Measurements from ENCODE around the gene PNLIPRP2. TPM values are rescaled to one million over a fixed set of nuclear protein-coding genes. Genes with fewer than 3 reads are reported as not detected.

PNLIPRP2 gene
- total RNA-seq, 4 donors from 2014 or later, result not detected

DNA sequence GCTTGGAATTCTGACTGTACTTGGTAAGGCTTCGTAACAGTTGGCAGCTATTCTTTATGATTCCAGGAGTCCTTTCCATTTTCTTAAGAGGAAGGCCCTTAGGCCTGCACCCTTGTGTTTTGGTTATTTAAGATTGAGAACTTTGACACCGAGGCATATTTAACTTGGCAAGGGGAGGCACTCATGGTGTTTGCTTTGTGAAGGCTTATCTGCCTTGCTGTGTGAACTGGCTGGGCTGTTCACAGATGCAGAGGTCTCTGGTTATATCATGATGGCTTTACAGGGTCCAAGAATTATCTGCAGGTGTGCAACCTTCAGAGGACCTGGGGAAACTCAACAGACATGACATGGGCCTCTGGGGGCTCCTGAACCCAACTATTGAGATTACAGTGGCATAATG is 30.8 kb upstream of the PNLIPRP2 start:
- Histone ChIP-seq H3K27ac (no peak overlapping the region), H3K4me3 (no peak overlapping the region), H3K36me3 (no peaks in the 10 kb centered on the region), H3K4me1 (no peaks in the 10 kb centered on the region), H3K27me3 (no peaks in the 10 kb centered on the region), H3K9me3 (no peaks in the 10 kb centered on the region)
- ATAC-seq, result no peak
- 100% methylated on average over 1 to 2 of the region's 2 CpGs for WGBS, 2 donors (ENCODE audit: low coverage in 1 of 2)
- TF ChIP-seq, protein P1, sequence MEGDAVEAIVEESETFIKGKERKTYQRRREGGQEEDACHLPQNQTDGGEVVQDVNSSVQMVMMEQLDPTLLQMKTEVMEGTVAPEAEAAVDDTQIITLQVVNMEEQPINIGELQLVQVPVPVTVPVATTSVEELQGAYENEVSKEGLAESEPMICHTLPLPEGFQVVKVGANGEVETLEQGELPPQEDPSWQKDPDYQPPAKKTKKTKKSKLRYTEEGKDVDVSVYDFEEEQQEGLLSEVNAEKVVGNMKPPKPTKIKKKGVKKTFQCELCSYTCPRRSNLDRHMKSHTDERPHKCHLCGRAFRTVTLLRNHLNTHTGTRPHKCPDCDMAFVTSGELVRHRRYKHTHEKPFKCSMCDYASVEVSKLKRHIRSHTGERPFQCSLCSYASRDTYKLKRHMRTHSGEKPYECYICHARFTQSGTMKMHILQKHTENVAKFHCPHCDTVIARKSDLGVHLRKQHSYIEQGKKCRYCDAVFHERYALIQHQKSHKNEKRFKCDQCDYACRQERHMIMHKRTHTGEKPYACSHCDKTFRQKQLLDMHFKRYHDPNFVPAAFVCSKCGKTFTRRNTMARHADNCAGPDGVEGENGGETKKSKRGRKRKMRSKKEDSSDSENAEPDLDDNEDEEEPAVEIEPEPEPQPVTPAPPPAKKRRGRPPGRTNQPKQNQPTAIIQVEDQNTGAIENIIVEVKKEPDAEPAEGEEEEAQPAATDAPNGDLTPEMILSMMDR (IDR thresholded peaks at IDR 0.05), result no peak
- TF ChIP-seq POLR2A (IDR thresholded peaks at IDR 0.05), result no peak
- TF ChIP-seq EP300 (IDR thresholded peaks at IDR 0.05), result no peak
- no peak for TF ChIP-seq POLR2AphosphoS5 (IDR thresholded peaks at IDR 0.05)

DNA sequence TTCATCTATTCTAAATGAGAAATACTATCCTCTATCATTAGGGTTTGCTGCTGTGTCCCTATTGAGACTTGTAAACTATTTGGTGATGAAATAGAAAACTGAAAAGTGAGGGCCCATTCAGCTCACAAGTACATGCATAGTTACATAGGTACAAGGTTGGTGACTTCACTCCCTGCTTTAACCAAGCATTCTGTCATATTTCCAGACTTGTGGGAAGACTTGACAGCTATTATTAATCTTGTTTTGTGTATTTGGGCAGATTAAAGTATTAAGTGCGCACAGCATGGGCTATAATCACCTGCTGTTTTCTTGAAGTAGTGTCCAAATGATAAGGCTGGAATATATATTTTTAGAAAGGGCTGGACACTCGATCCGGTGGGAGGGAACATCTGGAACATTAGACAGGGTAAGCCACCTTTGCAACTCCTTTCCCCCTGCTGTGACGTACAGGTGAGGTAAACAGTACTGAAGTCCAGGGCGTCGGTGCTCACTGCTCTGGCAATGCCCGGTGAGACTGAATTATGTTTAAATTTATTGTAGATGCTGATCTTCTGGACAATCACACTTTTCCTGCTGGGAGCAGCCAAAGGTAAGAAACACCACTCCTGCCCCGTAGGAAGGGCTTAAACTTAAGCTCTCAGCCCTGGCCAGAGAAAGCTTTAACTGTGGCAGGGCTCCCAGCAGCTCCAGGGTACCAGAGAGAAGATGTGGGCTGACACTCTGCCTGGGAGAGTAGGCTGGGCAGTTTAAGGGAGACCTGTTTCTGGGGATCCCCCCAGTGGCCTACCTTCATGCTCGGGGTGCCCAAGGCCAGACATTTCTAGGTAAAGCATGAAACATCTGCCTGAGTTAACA is 29.9 kb upstream of the PNLIPRP2 start, which contains the start of gene PNLIPRP1:
PNLIPRP1 (plus strand) TSS at position 370 of the 855 bp plus-strand sequence; CDS start at position 541, 171 bp downstream.
- Histone ChIP-seq H3K4me1 (no peaks in the 10 kb centered on the region), H3K4me3 (no peak within 1 kb of the TSS), H3K27me3 (no peaks in the 10 kb centered on the region), H3K9me3 (no peaks in the 10 kb centered on the region), H3K27ac (no peak within 1 kb of the TSS), H3K36me3 (no peaks in the 10 kb centered on the region)
- no peak for TF ChIP-seq POLR2A (IDR thresholded peaks at IDR 0.05)
- ATAC-seq, result no peak
- WGBS, 2 donors (ENCODE audit: low coverage in 1 of 2), result 49 to 100% methylated on average over 1 to 6 of the region's 9 CpGs

DNA sequence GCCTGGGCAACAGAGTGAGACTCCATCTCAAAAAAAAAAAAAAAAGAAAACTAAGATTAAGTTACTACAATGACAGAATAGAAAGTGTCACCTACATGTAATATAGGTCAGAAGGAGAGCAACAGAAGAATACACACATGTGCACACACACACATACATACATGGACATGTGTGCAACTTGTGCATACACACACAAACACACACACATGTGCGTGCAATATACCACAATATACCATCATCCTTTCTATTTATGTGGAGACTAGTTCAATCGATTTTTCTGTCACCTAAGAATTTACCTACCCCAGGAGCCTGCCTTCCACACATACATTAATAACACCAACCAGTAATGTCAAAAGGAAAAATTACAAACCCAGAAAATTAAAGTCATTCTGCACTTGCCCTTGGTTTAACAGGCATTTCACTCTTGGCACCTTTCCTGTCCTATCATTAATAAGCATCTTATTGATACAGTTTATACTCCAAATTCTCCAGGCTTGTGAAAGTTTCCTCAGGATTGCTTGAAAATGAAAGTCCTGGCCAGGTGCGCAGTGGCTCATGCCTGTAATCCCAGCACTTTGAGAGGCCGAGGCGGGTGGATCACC is 27.5 kb upstream of the PNLIPRP2 start:
- no peak for ATAC-seq
- Histone ChIP-seq H3K27me3 (peaks cover 6% of the 10 kb centered on the region), H3K4me3 (no peak overlapping the region), H3K36me3 (no peaks in the 10 kb centered on the region), H3K9me3 (no peaks in the 10 kb centered on the region), H3K27ac (no peak overlapping the region), H3K4me1 (no peaks in the 10 kb centered on the region)
- WGBS, 2 donors (ENCODE audit: low coverage in 1 of 2), result 92% methylated on average over 2 to 5 of the region's 5 CpGs
- TF ChIP-seq POLR2AphosphoS5 (IDR thresholded peaks at IDR 0.05) (no peak), POLR2A (IDR thresholded peaks at IDR 0.05) (no peak), EP300 (IDR thresholded peaks at IDR 0.05) (no peak)
- TF ChIP-seq, protein P1 (IDR thresholded peaks at IDR 0.05), result no peak

DNA sequence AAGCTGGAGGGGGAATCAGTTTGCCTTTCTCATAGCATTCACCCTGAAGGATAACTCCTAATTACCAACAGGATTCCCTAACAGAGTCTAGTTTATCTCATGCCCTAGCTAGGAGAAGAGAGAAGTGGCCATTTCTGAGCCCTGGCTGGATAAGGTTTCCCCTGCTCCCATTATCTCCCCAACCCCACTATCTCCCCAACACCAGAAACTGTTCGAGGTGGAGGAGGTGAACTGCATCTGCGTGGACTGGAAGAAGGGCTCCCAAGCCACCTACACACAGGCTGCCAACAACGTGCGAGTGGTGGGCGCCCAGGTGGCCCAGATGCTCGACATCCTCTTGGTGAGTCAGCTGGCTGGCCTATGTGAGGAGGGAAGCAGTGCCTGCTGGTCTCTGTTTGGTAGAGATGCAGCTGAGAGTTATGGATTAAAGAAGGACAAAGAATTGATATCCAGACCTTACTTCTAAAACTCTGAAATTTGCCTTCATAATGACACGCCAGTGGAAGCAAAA is 26.2 kb upstream of the PNLIPRP2 start:
- H3K27ac ChIP-seq, result no peak overlapping the region
- WGBS, 2 donors (ENCODE audit: low coverage in 1 of 2), result 75 to 80% methylated on average over 4 of the region's 7 CpGs

DNA sequence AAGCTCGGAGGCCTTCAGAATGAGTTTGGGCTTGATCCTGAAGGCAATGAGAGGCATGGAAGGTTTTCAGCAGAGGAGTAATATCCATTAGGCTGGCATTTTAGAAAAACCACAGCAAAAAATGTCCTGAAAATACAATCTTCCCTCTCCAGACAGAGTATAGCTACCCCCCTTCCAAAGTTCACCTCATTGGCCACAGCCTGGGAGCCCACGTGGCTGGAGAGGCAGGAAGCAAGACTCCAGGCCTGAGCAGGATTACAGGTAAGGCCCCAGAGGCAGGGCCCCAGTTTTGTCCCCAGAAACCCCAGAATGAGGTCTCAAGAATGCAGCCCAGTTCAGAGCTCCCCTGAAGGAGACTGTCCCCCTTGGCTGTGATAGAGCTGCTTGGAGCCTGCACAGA is 24.7 kb upstream of the PNLIPRP2 start:
- H3K27me3 ChIP-seq, result peaks cover 13% of the 10 kb centered on the region
- ATAC-seq, result no peak

More for the DNA sequence above, 26.2 kb upstream of the PNLIPRP2 start:
- no peak for ATAC-seq
- Histone ChIP-seq H3K36me3 (no peaks in the 10 kb centered on the region), H3K9me3 (no peaks in the 10 kb centered on the region), H3K4me3 (no peak overlapping the region), H3K4me1 (no peaks in the 10 kb centered on the region), H3K27me3 (peaks cover 6% of the 10 kb centered on the region)
- TF ChIP-seq, protein P1 (IDR thresholded peaks at IDR 0.05), result no peak
- TF ChIP-seq POLR2A (IDR thresholded peaks at IDR 0.05) (no peak), POLR2AphosphoS5 (IDR thresholded peaks at IDR 0.05) (no peak), EP300 (IDR thresholded peaks at IDR 0.05) (no peak)

More for the DNA sequence above, 24.7 kb upstream of the PNLIPRP2 start:
- H3K36me3 ChIP-seq, result no peaks in the 10 kb centered on the region
- H3K9me3 ChIP-seq, result no peaks in the 10 kb centered on the region
- TF ChIP-seq EP300 (IDR thresholded peaks at IDR 0.05), result no peak
- no peak for TF ChIP-seq POLR2A (IDR thresholded peaks at IDR 0.05)
- TF ChIP-seq POLR2AphosphoS5 (IDR thresholded peaks at IDR 0.05), result no peak
- TF ChIP-seq, protein P1 (IDR thresholded peaks at IDR 0.05), result no peak
- H3K4me3 ChIP-seq, result no peak overlapping the region
- H3K27ac ChIP-seq, result no peak overlapping the region
- no peaks in the 10 kb centered on the region for H3K4me1 ChIP-seq
- 60 to 72% methylated on average over 2 of the region's 2 CpGs for WGBS, 2 donors (ENCODE audit: low coverage in 1 of 2)

Measured in gastroesophageal sphincter (tissue), 4 donors.